ENCODE measurements around the gene SLC16A12.
A peak's percentile ranks its signal among the peaks of the same experiment; 100 is the strongest.
"Not testable (repeated sequence)": the region's sequence is repeated elsewhere in the genome, so short reads cannot be mapped to it uniquely, and the experiment has no call there.

The SLC16A12 gene

GRCh38 chr10:89548673-89549072, 13.3 kb upstream of the SLC16A12 start:
- no peak for DNase-seq (ENCODE audit: low spot score)
- FAIRE-seq = no peak

- FAIRE-seq = no peak
Observed at GRCh38 chr10:89547853-89548513, 12.6 kb upstream of the SLC16A12 start.

DNA sequence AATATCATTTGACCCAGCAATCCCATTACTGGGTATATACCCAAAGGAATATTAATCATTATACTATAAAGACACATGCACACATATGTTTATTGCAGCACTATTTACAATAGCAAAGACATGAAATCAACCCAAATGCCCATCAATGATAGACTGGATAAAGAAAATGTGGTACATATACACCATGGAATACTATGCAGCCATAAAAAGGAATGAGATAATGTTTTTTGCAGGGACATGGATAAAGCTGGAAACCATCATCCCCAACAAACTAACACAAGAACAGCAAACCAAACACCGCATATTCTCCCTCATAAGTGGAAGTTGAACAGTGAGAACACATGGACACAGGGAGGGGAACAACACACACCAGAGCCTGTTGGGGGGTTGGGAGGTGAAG, 11.3 kb upstream of the SLC16A12 start:
- FAIRE-seq; DNase-seq (ENCODE audit: low spot score): not testable (repeated sequence)

More at GRCh38 chr10:89547853-89548513, 12.6 kb upstream of the SLC16A12 start:
- DNase-seq (ENCODE audit: low spot score) = no peak

GRCh38 chr10:89543841-89544240, 8.4 kb upstream of the SLC16A12 start:
- DNase-seq (ENCODE audit: low spot score) (no peak), FAIRE-seq (no peak)

DNA sequence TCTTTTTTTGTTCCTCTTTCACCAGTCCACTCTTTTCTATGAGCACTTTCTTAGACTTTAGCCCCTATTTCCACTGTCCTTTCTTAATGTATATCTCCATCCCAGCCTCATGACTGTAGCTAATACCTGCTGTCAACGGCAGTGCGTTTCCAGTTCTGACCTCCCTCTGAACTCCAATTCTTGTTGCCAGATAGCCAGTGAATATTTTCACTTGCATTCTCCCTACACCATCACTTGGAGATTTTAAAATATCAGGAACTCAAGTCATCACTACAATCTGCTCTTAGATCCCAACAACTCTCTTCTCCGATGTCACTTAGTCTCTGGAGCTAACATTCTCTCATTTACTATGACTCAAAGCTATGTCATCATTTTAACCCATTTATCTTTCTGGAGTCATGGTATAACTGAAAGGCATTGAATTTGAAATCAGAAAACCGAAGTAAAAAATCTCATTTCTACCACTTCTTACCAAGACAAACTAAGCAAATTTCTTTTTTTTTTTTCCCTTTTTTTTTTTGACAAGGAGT, 5.1 kb upstream of the SLC16A12 start:
- DNase-seq (ENCODE audit: low spot score) = no peak
- FAIRE-seq = no peak

DNA sequence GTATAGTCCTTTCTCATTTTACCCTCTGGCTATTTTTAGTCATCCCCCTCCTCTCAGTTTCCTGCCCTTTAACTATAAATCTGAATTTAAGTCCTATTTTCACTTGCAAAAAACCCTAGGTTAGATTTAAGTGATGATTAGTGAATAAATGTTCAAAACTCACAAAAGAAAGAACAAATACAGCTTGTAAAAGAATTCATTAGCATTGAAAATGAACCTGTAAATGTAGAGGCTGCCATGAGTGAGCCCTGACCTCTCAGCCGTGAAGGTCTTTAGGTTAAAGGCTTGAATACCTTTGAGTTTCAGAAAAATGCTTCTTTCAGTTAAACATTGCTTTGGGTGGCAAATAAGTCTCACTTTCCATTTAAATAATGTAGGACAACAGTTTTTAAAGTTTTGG, 2.0 kb upstream of the SLC16A12 start:
- no peak for FAIRE-seq

DNA sequence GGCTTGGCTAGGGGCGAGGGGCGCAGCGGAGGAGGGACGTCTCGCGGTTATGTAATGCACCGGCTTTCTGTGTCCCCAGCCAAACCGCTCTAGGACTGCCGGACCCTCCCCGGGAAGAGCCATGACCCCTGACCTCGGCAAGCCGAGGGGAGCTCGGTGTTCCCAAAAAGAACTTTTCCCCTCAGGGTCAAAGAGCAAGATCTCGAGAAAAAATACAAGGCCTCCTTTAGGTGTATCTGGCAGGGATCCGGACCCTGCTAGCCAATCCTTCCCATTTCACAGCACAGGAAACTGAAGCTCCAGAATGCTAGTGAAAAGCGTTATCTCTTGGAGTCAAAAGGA, 590 bp upstream of the SLC16A12 start:
- no peak for DNase-seq (ENCODE audit: low spot score)
- no peak for FAIRE-seq

More for the DNA sequence above, 2.0 kb upstream of the SLC16A12 start:
- DNase-seq (ENCODE audit: low spot score) = no peak

- no peak for FAIRE-seq
Observed at GRCh38 chr10:89534826-89535166, 598 bp downstream of the SLC16A12 start.

DNA sequence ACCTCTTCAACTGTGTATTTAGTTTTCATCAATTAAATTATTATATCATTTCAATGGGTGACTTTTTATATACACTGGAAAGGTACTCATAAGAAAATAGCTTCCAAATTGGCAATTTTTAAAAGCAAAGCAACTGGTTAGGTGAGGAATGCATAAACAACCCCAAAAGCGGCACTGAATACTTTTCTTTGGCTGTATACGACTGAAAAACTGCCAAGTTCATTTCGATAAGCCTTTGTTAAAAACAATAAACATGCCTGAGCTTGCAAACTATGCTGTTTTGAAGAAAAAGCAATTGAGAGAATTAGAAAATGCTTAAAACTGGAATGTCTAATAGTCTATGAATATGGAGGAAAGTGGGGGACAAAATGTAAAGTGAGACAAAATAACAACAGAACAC, 2.9 kb downstream of the SLC16A12 start:
- no peak for DNase-seq (ENCODE audit: low spot score)
- no peak for FAIRE-seq

More at GRCh38 chr10:89534826-89535166, 598 bp downstream of the SLC16A12 start:
- DNase-seq (ENCODE audit: low spot score) = no peak

DNA sequence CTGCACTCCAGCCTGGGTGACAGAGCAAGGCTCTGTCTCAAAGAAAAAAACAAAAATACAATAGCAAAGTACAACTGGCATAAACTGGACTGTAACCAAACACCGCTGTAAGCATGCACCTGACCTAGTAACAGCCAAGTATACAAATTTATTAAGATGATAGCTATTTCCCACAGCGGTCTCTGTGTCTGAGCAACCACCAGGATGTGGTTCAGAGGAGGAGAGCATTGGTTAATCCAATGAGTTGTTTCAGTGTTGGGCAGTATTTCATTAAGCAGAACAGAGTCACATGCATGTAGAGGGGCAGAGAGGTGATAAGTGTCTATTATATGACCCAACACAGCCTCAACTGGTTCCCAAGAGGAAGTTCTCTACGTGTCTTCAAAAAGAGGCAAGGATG, 4.0 kb downstream of the SLC16A12 start:
- DNase-seq (ENCODE audit: low spot score) (no peak), FAIRE-seq (no peak)

DNA sequence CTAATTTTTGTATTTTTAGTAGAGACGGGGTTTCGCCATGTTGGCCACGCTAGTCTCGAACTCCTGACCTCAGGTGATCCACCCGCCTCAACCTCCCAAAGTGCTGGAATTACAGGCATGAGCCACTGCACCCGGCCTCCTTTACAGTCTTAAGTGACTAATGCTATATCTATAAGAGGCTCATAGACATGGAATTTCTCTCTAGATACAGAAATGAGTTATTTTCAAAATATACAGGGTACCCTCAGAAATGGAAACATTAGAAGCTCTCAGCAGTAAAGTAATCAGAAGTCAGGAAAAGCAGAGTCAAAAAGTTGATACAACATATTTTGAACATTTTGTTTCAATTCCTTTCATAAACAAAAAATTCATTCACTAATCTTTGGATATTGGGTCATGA, 5.7 kb downstream of the SLC16A12 start:
- DNase-seq (ENCODE audit: low spot score); FAIRE-seq: not testable (repeated sequence)

GRCh38 chr10:89526358-89526757, 9.0 kb downstream of the SLC16A12 start:
- FAIRE-seq = no peak

DNA sequence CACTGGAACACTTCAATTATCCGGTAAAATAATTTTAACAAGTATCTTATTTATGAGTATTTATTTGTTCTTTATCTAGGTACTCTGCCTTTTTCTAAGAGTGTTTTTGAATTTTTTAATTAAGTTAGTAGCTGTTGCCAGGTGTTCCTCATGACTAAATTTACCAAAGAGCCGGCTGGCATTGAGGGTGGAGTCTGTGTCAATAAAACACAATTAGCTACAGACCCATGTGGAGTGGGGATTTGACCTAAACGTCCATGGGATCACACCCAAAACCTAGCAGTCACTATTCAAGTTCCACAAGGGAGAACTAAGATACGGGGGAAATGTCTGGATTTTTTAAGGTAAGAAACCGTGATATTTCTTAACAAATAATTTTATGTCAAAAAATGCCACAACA, 9.8 kb downstream of the SLC16A12 start:
- FAIRE-seq = no peak
- no peak for DNase-seq (ENCODE audit: low spot score)

More at GRCh38 chr10:89526358-89526757, 9.0 kb downstream of the SLC16A12 start:
- DNase-seq (ENCODE audit: low spot score) = no peak

DNA sequence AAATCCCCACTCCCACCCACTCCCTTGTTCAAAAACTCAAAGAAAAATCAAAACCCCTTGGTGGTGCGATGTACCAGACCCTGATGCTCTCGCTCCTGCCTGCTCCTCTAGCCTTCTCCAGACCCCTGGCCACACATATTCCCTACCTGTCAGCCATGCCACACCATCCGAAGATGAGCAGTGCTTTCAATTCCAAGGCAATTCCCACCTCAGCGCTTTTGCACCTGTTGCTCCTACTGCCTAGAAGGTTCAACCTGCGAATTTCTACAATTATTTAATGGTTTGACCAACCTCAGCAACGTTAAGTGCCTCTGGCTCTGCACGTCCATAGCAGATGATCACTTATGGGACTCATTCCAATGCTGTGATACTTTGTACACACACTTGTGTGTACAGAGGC, 11.1 kb downstream of the SLC16A12 start:
- FAIRE-seq (no peak), DNase-seq (ENCODE audit: low spot score) (no peak)

- FAIRE-seq = no peak
- DNase-seq (ENCODE audit: low spot score) = no peak
Observed at GRCh38 chr10:89523274-89523673, 12.1 kb downstream of the SLC16A12 start.

DNA sequence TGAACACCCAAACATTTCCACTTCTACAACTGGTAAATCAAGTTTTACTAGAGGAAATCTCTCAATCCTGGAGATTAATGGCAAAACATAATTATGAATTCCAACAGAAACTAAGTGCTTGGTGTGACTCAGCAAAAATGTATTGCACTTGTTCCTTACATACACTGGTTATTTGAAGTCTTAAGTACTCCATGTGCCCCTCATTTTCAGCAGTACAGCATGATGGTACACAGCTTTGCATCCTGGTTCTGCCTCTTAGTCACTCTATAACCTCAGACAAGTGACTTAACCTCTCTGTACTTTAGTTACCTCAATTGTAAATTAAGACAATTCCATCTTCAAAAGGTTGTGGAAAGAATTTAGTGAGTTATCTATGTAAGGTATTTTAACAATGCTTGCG, 12.9 kb downstream of the SLC16A12 start:
- DNase-seq (ENCODE audit: low spot score) = no peak

GRCh38 chr10:89521368-89521767, 14.0 kb downstream of the SLC16A12 start:
- DNase-seq (ENCODE audit: low spot score) (no peak), FAIRE-seq (no peak)

More for the DNA sequence above, 12.9 kb downstream of the SLC16A12 start:
- FAIRE-seq = no peak

GRCh38 chr10:89520706-89521105, 14.7 kb downstream of the SLC16A12 start:
- FAIRE-seq = no peak
- no peak for DNase-seq (ENCODE audit: low spot score)

GRCh38 chr10:89518876-89519842, 16.2 kb downstream of the SLC16A12 start:
- DNase-seq (ENCODE audit: low spot score) (no peak), FAIRE-seq (no peak)

GRCh38 chr10:89518108-89518507, 17.3 kb downstream of the SLC16A12 start:
- DNase-seq (ENCODE audit: low spot score) (no peak), FAIRE-seq (no peak)

- DNase-seq (ENCODE audit: low spot score) (peak; percentile 68), FAIRE-seq (no peak)
Observed at GRCh38 chr10:89516149-89516832, 19.1 kb downstream of the SLC16A12 start.
